Nasal cavity respiratory epithelium epithelial cell of viscerocranial mucosa (primary cell): ENCODE data around the gene TOR1AIP2. TPM values are rescaled to one million over a fixed set of nuclear protein-coding genes. Genes with fewer than 3 reads are reported as not detected.

ENCODE experiments used
- total RNA-seq: library from RNA; depleted of rRNA; stranded (reverse); fragments of >200 nt; gene quantifications from 2 replicates; pipeline ENCODE4 v1.2.3, GENCODE V29; 2014

TOR1AIP2 gene
- 81.3 and 117 TPM in 2 replicates for total RNA-seq

DNA sequence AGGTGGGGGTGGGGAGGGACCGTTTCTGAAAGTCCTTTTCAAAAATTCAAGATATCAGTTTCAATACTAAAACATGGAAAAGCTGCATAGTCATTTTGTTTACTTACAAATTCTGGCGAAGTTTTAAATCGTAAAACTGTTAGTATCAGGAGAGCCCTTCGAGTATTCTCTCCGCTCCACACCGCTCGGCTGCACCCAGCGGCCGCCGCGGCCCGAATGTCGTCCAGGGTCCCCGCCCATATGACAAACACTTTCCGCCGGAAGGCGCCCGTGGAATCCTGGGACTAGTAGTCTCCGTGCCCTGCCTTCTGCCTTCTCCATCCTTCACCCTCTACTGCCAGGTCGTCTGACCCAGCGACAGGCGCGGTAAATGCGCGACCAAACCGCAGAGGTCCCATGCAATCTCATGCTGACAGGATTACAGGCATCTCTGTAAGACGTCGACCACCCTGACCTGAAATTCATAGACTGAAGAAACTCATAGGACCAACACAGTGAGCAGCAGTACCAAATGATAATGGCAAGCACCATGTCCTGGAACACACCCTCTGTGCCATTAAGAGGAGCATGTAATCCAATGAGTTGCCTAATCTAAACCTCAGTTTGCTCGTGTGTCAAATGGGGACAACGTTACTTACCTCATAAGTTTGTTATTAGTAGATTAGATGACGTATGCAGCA, at the start of gene TOR1AIP2:
Gene TOR1AIP2 (minus strand): TSS at position 218 of the 680 bp plus-strand sequence. CDS start 25,138 bp downstream, outside the sequence.

DNA sequence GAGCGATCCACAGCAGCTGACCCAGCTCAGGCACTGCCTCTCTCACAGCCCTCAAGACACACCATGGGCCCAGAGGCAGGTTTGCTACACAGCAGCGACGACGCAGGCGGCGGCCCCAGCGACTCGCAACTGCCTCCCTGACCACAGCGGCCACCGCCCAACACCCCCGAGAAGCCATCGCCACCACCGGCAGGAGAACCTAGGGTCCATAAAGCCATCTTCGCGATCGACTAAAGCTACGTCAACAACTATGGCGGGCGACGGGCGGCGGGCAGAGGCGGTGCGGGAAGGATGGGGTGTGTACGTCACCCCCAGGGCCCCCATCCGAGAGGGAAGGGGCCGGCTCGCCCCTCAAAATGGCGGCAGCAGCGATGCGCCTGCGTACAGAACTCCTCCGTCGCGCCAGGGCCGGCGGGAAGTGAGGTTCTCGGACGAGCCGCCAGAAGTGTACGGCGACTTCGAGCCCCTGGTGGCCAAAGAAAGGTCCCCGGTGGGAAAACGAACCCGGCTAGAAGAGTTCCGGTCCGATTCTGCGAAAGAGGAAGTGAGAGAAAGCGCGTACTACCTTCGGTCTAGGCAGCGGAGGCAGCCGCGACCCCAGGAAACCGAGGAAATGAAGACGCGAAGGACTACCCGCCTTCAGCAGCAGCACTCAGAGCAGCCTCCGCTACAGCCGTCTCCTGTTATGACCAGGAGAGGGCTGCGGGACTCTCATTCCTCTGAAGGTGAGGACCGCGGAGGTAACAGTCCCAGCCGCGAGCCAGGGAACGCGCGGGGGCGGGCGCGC, 4.8 kb upstream of the TOR1AIP2 start, which contains the start of gene TOR1AIP1:
Gene TOR1AIP1 (plus strand): TSS at position 33 of the 787 bp plus-strand sequence. CDS start 218 bp downstream, at position 251.

Other genes starting within 250 kb of the TOR1AIP2 start
- gene FAM163A, start 134.5 kb downstream of the TOR1AIP2 start, total RNA-seq: not detected in 2 replicates
- 26.0 and 39.6 TPM in 2 replicates for gene TOR1AIP1, start 4.5 kb upstream of the TOR1AIP2 start, total RNA-seq
- 60.5 and 67.0 TPM in 2 replicates for gene CEP350, start 77.0 kb upstream of the TOR1AIP2 start, total RNA-seq